ENCODE measurements around the gene KHDC4. TPM values are rescaled to one million over a fixed set of nuclear protein-coding genes. Genes with fewer than 3 reads are reported as not detected.

The KHDC4 gene
- total and polyA plus RNA-seq, 2 of the 13 experiments (the other 11 are each of a cell fraction or from before 2014, with no cell fraction given) = 33.5 to 92.0 TPM

GRCh38 chr1:155911156-155912055 lies 22.8 kb downstream of the KHDC4 start, which contains the start of gene RIT1 (continued):
- TF ChIP-seq GMEB2 (CRISPR knock-in tag; IDR thresholded peaks at IDR 0.05; ENCODE audit: low read depth) (no peak), SMAD1 (CRISPR knock-in tag; IDR thresholded peaks at IDR 0.05; ENCODE audit: borderline replicate concordance, low read depth) (no peak), KDM3A (CRISPR knock-in tag; IDR thresholded peaks at IDR 0.05; ENCODE audit: low read depth) (0 out of 2 replicates have a peak, but pooled peaks have one; percentile 29), PBX3 (CRISPR knock-in tag; IDR thresholded peaks at IDR 0.05; ENCODE audit: borderline replicate concordance) (no peak), FOSL2 (CRISPR knock-in tag; IDR thresholded peaks at IDR 0.05) (peak; percentile 29; the same call in 1 of the 2 replicates), ZNF580 (CRISPR knock-in tag; IDR thresholded peaks at IDR 0.05; ENCODE audit: borderline replicate concordance, low read depth) (no peak), PCBP1 (IDR thresholded peaks at IDR 0.05; ENCODE audit: borderline replicate concordance, low read depth, low read length) (0 out of 2 replicates have a peak, but pooled peaks have one; percentile 74), ZNF607 (CRISPR knock-in tag; IDR thresholded peaks at IDR 0.05; ENCODE audit: borderline replicate concordance) (peak; percentile 70; the same call in 1 of the 2 replicates), ZHX2 (IDR thresholded peaks at IDR 0.05; ENCODE audit: low read depth) (peak; percentile 22; the same call in 1 of the 2 replicates), ZHX2 (CRISPR knock-in tag; IDR thresholded peaks at IDR 0.05; ENCODE audit: borderline replicate concordance) (no peak), HIVEP1 (CRISPR knock-in tag; IDR thresholded peaks at IDR 0.05) (no peak), ZNF691 (CRISPR knock-in tag; IDR thresholded peaks at IDR 0.05; ENCODE audit: borderline replicate concordance, low read depth) (0 out of 2 replicates have a peak, but pooled peaks have one; percentile 38), TGIF2 (CRISPR knock-in tag; IDR thresholded peaks at IDR 0.05) (0 out of 2 replicates have a peak, but pooled peaks have one; percentile 18), CBX5 (CRISPR knock-in tag; IDR thresholded peaks at IDR 0.05; ENCODE audit: borderline replicate concordance) (peak; percentile 28; the same call in 1 of the 2 replicates), SMAD3 (CRISPR knock-in tag; IDR thresholded peaks at IDR 0.05) (0 out of 2 replicates have a peak, but pooled peaks have one; percentile 22), ZNF777 (CRISPR knock-in tag; IDR thresholded peaks at IDR 0.05) (no peak)
